Measurements from ENCODE around the gene KRT71.

KRT71 gene

GRCh38 chr12:52522346-52523011 is 30.5 kb downstream of the KRT71 start:
- DNase-seq: no peak
- TF ChIP-seq, protein P1, sequence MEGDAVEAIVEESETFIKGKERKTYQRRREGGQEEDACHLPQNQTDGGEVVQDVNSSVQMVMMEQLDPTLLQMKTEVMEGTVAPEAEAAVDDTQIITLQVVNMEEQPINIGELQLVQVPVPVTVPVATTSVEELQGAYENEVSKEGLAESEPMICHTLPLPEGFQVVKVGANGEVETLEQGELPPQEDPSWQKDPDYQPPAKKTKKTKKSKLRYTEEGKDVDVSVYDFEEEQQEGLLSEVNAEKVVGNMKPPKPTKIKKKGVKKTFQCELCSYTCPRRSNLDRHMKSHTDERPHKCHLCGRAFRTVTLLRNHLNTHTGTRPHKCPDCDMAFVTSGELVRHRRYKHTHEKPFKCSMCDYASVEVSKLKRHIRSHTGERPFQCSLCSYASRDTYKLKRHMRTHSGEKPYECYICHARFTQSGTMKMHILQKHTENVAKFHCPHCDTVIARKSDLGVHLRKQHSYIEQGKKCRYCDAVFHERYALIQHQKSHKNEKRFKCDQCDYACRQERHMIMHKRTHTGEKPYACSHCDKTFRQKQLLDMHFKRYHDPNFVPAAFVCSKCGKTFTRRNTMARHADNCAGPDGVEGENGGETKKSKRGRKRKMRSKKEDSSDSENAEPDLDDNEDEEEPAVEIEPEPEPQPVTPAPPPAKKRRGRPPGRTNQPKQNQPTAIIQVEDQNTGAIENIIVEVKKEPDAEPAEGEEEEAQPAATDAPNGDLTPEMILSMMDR (IDR thresholded peaks at IDR 0.05; ENCODE audit: low read depth, low read length): no peak
- Histone ChIP-seq H3K4me3 (ENCODE audit: low read depth, low read length) (no peak overlapping the region), H3K9me3 (ENCODE audit: severe bottlenecking) (no peaks in the 10 kb centered on the region), H3K27me3 (ENCODE audit: insufficient read depth, low read depth, severe bottlenecking) (peaks cover 95% of the 10 kb centered on the region), H3K27ac (no peak overlapping the region), H3K36me3 (no peaks in the 10 kb centered on the region)

GRCh38 chr12:52521568-52522266 is 31.2 kb downstream of the KRT71 start:
- no peak overlapping the region for H3K27ac ChIP-seq
- no peak overlapping the region for H3K4me3 ChIP-seq (ENCODE audit: low read depth, low read length)
- peaks cover 96% of the 10 kb centered on the region for H3K27me3 ChIP-seq (ENCODE audit: insufficient read depth, low read depth, severe bottlenecking)
- TF ChIP-seq, protein P1 (IDR thresholded peaks at IDR 0.05; ENCODE audit: low read depth, low read length): no peak
- H3K9me3 ChIP-seq (ENCODE audit: severe bottlenecking): no peaks in the 10 kb centered on the region
- DNase-seq: no peak
- no peaks in the 10 kb centered on the region for H3K36me3 ChIP-seq

DNA sequence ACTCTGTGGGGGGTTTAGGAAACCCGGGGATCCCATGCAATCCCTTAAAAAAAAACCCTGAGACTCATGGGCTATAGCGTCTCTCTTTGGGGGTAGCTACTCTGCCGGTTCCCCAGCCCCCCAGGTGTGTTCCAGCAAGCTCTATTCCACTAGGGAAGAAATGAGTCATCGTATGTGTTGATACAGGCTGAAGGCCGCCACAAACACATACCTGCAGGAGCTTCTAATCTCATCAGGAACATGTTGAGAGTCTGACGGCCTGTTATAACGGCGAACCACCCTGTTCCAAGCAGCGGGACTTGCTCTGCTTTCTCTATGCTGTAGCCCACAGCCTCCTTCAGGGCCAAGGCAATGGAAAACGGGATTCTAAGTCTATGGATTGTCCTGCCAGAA is 31.8 kb downstream of the KRT71 start:
- no peak for DNase-seq
- Histone ChIP-seq H3K27me3 (ENCODE audit: insufficient read depth, low read depth, severe bottlenecking) (peaks cover 96% of the 10 kb centered on the region), H3K36me3 (no peaks in the 10 kb centered on the region), H3K9me3 (ENCODE audit: severe bottlenecking) (no peaks in the 10 kb centered on the region), H3K27ac (no peak overlapping the region), H3K4me3 (ENCODE audit: low read depth, low read length) (no peak overlapping the region)
- TF ChIP-seq, protein P1 (IDR thresholded peaks at IDR 0.05; ENCODE audit: low read depth, low read length): no peak

DNA sequence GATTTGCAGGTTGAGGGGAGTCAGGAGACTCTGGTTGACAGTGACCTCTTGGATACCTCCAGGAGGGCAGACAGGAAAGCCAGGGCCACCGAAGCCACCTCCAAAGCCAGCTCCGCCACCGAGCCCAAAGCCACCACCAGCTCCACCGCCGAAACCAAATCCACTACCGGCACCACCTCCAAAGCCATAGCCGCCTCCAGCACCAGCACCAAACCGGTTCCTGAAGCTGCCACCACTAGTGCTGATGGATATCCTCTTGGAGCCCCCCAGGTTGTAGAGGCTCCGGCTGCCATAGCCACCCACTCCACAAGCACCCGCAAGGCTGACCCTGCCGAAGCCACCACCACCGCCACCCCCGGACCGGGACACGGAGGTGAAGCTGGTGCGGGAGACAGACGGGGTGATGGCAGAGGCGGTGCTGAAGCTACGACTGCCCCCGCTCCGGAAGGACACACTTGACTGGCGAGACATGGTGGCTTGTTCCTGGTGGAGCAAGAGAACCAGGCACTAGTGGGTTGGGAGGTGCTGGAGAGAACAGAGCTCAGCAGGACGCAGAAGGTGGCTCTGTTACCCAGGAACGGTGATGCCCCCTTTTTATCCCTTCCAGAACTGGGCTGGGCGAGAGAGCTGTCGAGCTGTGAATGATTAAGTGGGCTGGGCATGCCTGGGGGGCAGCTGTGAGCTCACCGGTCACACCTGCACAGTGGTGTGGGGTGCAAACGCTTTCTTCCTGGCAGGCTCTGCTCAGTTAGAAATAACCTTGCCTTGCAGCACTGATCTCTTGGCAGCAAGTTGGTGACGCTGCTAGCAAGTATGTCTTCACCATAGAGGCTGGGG is 32.9 kb downstream of the KRT71 start, which contains the start of gene KRT5:
Gene KRT5 (minus strand): TSS at position 569 of the 837 bp plus-strand sequence. CDS start 98 bp downstream, at position 471.
- DNase-seq: no peak
- no peak within 1 kb of the TSS for H3K27ac ChIP-seq
- peaks cover 96% of the 10 kb centered on the region for H3K27me3 ChIP-seq (ENCODE audit: insufficient read depth, low read depth, severe bottlenecking)
- no peaks in the 10 kb centered on the region for H3K36me3 ChIP-seq
- TF ChIP-seq, protein P1 (IDR thresholded peaks at IDR 0.05; ENCODE audit: low read depth, low read length): no peak
- no peaks in the 10 kb centered on the region for H3K9me3 ChIP-seq (ENCODE audit: severe bottlenecking)
- no peak within 1 kb of the TSS for H3K4me3 ChIP-seq (ENCODE audit: low read depth, low read length)

- DNase-seq: no peak
- H3K27ac ChIP-seq: no peak overlapping the region
- H3K9me3 ChIP-seq (ENCODE audit: severe bottlenecking): no peaks in the 10 kb centered on the region
- no peak overlapping the region for H3K4me3 ChIP-seq (ENCODE audit: low read depth, low read length)
- TF ChIP-seq, protein P1 (IDR thresholded peaks at IDR 0.05; ENCODE audit: low read depth, low read length): no peak
- no peaks in the 10 kb centered on the region for H3K36me3 ChIP-seq
- H3K27me3 ChIP-seq (ENCODE audit: insufficient read depth, low read depth, severe bottlenecking): peaks cover 95% of the 10 kb centered on the region
Measured at GRCh38 chr12:52519387-52519703, 33.6 kb downstream of the KRT71 start.
